ENCODE measurements around the gene ETFBKMT.
A peak's percentile ranks its signal among the peaks of the same experiment; 100 is the strongest.
"Not testable (repeated sequence)": the region's sequence is repeated elsewhere in the genome, so short reads cannot be mapped to it uniquely, and the experiment has no call there.

Gene ETFBKMT

GRCh38 chr12:31714406-31715271, 55.2 kb downstream of the ETFBKMT start:
- FAIRE-seq (no peak), DNase-seq (ENCODE audit: extremely low spot score, insufficient read length, low read depth) (no peak)

- peak; percentile 87 for FAIRE-seq
- no peak for DNase-seq (ENCODE audit: extremely low spot score, insufficient read length, low read depth)
These were observed 55.9 kb downstream of the ETFBKMT start for GRCh38 chr12:31715283-31715825.

- DNase-seq (ENCODE audit: extremely low spot score, insufficient read length, low read depth); FAIRE-seq: not testable (repeated sequence)
These were observed 57.5 kb downstream of the ETFBKMT start for GRCh38 chr12:31716998-31717397.

- FAIRE-seq; DNase-seq (ENCODE audit: extremely low spot score, insufficient read length, low read depth): not testable (repeated sequence)
These were observed 59.2 kb downstream of the ETFBKMT start for GRCh38 chr12:31718542-31719198.

- DNase-seq (ENCODE audit: extremely low spot score, insufficient read length, low read depth) (no peak), FAIRE-seq (no peak)
These were observed 63.1 kb downstream of the ETFBKMT start for GRCh38 chr12:31722580-31722979.

Data from GM18507 (cell line).